Ishikawa (cell line): ENCODE results near the gene RAB11FIP5.

Experiments
- CEBPB ChIP-seq: IDR thresholded peaks from 2 replicates; pipeline ENCODE4 v1.6.1; 2012
- CREB1 ChIP-seq: IDR thresholded peaks from 2 replicates; pipeline ENCODE4 v1.6.1; 2012; ENCODE audit warnings: low read depth
- EP300 ChIP-seq: IDR thresholded peaks from 2 replicates; pipeline ENCODE4 v1.6.1; 2012; ENCODE audit warnings: borderline replicate concordance
- FOXM1 ChIP-seq: IDR thresholded peaks from 2 replicates; pipeline ENCODE4 v1.6.1; 2012; ENCODE audit warnings: low read depth, borderline replicate concordance
- NFIC ChIP-seq: IDR thresholded peaks from 2 replicates; pipeline ENCODE4 v1.6.1; 2012
- RAD21 ChIP-seq: IDR thresholded peaks from 2 replicates; pipeline ENCODE4 v1.6.1; 2012; ENCODE audit warnings: low read depth
- TAF1 ChIP-seq: IDR thresholded peaks from 2 replicates; pipeline ENCODE4 v1.6.1; 2012; ENCODE audit warnings: low read depth, mild to moderate bottlenecking
- TCF12 ChIP-seq: IDR thresholded peaks from 2 replicates; pipeline ENCODE4 v1.6.1; 2012; ENCODE audit warnings: low read depth
- TEAD4 ChIP-seq: IDR thresholded peaks from 2 replicates; pipeline ENCODE4 v1.6.1; 2012
- YY1 ChIP-seq: IDR thresholded peaks from 2 replicates; pipeline ENCODE4 v1.6.1; 2012; ENCODE audit warnings: low read depth
- ZBTB7A ChIP-seq: IDR thresholded peaks from 2 replicates; pipeline ENCODE4 v1.6.1; 2012; ENCODE audit warnings: low read depth
- TF ChIP-seq, protein P1 (sequence below): IDR thresholded peaks from 2 replicates; pipeline ENCODE4 v1.6.1; 2012; ENCODE audit warnings: low read depth, mild to moderate bottlenecking
- TF ChIP-seq, protein P2 (sequence below): IDR thresholded peaks from 2 replicates; pipeline ENCODE4 v1.6.1; 2012
- TF ChIP-seq, protein P3 (sequence below): IDR thresholded peaks from 2 replicates; pipeline ENCODE4 v1.6.1; 2012

- TF ChIP-seq EP300 (no peak), RAD21 (no peak), TAF1 (no peak), YY1 (no peak), FOXM1 (no peak), ZBTB7A (no peak), CEBPB (no peak), CREB1 (no peak), TCF12 (no peak), NFIC (no peak), TEAD4 (no peak)
- TF ChIP-seq, protein P1, sequence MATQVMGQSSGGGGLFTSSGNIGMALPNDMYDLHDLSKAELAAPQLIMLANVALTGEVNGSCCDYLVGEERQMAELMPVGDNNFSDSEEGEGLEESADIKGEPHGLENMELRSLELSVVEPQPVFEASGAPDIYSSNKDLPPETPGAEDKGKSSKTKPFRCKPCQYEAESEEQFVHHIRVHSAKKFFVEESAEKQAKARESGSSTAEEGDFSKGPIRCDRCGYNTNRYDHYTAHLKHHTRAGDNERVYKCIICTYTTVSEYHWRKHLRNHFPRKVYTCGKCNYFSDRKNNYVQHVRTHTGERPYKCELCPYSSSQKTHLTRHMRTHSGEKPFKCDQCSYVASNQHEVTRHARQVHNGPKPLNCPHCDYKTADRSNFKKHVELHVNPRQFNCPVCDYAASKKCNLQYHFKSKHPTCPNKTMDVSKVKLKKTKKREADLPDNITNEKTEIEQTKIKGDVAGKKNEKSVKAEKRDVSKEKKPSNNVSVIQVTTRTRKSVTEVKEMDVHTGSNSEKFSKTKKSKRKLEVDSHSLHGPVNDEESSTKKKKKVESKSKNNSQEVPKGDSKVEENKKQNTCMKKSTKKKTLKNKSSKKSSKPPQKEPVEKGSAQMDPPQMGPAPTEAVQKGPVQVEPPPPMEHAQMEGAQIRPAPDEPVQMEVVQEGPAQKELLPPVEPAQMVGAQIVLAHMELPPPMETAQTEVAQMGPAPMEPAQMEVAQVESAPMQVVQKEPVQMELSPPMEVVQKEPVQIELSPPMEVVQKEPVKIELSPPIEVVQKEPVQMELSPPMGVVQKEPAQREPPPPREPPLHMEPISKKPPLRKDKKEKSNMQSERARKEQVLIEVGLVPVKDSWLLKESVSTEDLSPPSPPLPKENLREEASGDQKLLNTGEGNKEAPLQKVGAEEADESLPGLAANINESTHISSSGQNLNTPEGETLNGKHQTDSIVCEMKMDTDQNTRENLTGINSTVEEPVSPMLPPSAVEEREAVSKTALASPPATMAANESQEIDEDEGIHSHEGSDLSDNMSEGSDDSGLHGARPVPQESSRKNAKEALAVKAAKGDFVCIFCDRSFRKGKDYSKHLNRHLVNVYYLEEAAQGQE: no peak
- TF ChIP-seq, protein P2, sequence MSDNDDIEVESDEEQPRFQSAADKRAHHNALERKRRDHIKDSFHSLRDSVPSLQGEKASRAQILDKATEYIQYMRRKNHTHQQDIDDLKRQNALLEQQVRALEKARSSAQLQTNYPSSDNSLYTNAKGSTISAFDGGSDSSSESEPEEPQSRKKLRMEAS: no peak
- TF ChIP-seq, protein P3, sequence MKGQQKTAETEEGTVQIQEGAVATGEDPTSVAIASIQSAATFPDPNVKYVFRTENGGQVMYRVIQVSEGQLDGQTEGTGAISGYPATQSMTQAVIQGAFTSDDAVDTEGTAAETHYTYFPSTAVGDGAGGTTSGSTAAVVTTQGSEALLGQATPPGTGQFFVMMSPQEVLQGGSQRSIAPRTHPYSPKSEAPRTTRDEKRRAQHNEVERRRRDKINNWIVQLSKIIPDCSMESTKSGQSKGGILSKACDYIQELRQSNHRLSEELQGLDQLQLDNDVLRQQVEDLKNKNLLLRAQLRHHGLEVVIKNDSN: no peak
Measured at GRCh38 chr2:73054980-73055379, 57.8 kb downstream of the RAB11FIP5 start.
